SU-DHL-6 (cell line): ENCODE measurements around the gene PDGFC.

Experiments
- H2AFZ ChIP-seq: fragments of 200-600 bp; sonication (generic); 2 replicates; pipeline ENCODE4 v1.6.1; 2014; ENCODE audit warnings: low read depth, mild to moderate bottlenecking, moderate library complexity, mixed read lengths, antibody characterized with exemption, low read length; ENCODE audit not compliant: severe bottlenecking
- H3F3A ChIP-seq: fragments of 200-600 bp; shearing (Covaris generic); 2 replicates; pipeline ENCODE4 v1.6.0; 2016; ENCODE audit warnings: antibody characterized with exemption, mild to moderate bottlenecking; ENCODE audit not compliant: insufficient read depth
- H3K27ac ChIP-seq: fragments of 200-600 bp; sonication (generic); 2 replicates; pipeline ENCODE4 v1.5.1; 2016; ENCODE audit warnings: low read depth, mild to moderate bottlenecking, low read length, moderate library complexity, mixed read lengths
- H3K27me3 ChIP-seq: fragments of 200-600 bp; sonication (generic), shearing (Covaris generic); 2 replicates; pipeline ENCODE4 v1.6.0; 2014; ENCODE audit warnings: mild to moderate bottlenecking, low read length
- H3K36me3 ChIP-seq: fragments of 200-600 bp; sonication (generic); 2 replicates; pipeline ENCODE4 v1.6.1; 2014; ENCODE audit warnings: mild to moderate bottlenecking, low read length, mixed read lengths
- H3K4me2 ChIP-seq: fragments of 300-600, 200-600 bp; shearing (Covaris generic), sonication (generic); 2 replicates; pipeline ENCODE4 v1.6.0; 2014; ENCODE audit warnings: low read length, low read depth, mild to moderate bottlenecking; ENCODE audit not compliant: poor library complexity, severe bottlenecking
- H3K4me3 ChIP-seq: fragments of 200-600 bp; sonication (generic); 2 replicates; pipeline ENCODE4 v1.5.1; 2014; ENCODE audit warnings: antibody characterized with exemption, low read length, mild to moderate bottlenecking, mixed read lengths; ENCODE audit not compliant: insufficient read depth, poor library complexity, severe bottlenecking
- H3K79me2 ChIP-seq: fragments of 200-600 bp; sonication (generic); 2 replicates; pipeline ENCODE4 v1.6.1; 2014; ENCODE audit warnings: mild to moderate bottlenecking, low read length, moderate library complexity; ENCODE audit not compliant: insufficient read depth
- H3K9ac ChIP-seq: fragments of 200-600 bp; sonication (generic); 2 replicates; pipeline ENCODE4 v1.7.0; 2014; ENCODE audit warnings: mild to moderate bottlenecking, low read length
- H3K9me2 ChIP-seq: fragments of 200-600 bp; sonication (generic); replicated peaks from 2 replicates; pipeline ENCODE4 v1.6.1; 2014; ENCODE audit warnings: low read length; ENCODE audit not compliant: insufficient read depth
- H3K9me3 ChIP-seq: fragments of 200-600 bp; sonication (generic); 2 replicates; pipeline ENCODE4 v1.6.1; 2014; ENCODE audit warnings: low read length, mixed read lengths; ENCODE audit not compliant: insufficient read depth
- H4K20me1 ChIP-seq: fragments of 200-600 bp; sonication (generic); 2 replicates; pipeline ENCODE4 v1.6.1; 2014; ENCODE audit warnings: low read depth, mild to moderate bottlenecking, antibody characterized with exemption, low read length, moderate library complexity, mixed read lengths
- EZH2phosphoT487 ChIP-seq: fragments of 200-600 bp; sonication (generic), shearing (Covaris generic); conservative IDR thresholded peaks from 2 replicates; pipeline ENCODE4 v1.6.1; 2018; ENCODE audit warnings: mild to moderate bottlenecking, antibody characterized with exemption, low read length, moderate library complexity, mixed read lengths
- TF ChIP-seq, protein P1 (sequence below): fragments of 200-600 bp; sonication (generic); IDR thresholded peaks from one replicate; pipeline ENCODE4 v1.5.1; 2017; ENCODE audit warnings: antibody characterized with exemption, mild to moderate bottlenecking, low read length, moderate library complexity; ENCODE audit not compliant: insufficient read depth, poor library complexity, severe bottlenecking

Gene PDGFC

GRCh38 chr4:156723951-156724668 lies 247.5 kb downstream of the PDGFC start:
- H3K9me3 ChIP-seq: no peaks in the 10 kb centered on the region
- no peak overlapping the region for H3K4me2 ChIP-seq

DNA sequence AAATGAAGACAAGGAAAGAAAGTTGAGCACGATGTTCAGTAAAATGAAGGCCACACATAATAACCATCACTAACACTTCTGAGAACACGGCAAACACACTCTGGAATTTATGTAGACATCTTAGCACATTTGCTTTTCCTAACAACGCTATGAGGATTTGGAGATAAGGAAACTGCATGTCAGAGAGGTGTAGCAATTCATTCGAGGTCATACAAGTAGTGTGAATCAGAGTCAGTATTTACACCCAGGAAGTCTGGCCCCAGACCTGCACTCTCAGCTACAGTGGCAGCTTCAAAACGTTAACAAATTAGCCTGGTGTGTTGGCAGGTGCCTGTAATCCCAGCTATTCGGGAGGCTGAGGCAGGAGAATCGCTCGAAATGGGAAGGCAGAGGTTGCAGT lies 253.4 kb downstream of the PDGFC start:
- H4K20me1 ChIP-seq: no peaks in the 10 kb centered on the region
- no peaks in the 10 kb centered on the region for H3F3A ChIP-seq
- TF ChIP-seq, protein P1, sequence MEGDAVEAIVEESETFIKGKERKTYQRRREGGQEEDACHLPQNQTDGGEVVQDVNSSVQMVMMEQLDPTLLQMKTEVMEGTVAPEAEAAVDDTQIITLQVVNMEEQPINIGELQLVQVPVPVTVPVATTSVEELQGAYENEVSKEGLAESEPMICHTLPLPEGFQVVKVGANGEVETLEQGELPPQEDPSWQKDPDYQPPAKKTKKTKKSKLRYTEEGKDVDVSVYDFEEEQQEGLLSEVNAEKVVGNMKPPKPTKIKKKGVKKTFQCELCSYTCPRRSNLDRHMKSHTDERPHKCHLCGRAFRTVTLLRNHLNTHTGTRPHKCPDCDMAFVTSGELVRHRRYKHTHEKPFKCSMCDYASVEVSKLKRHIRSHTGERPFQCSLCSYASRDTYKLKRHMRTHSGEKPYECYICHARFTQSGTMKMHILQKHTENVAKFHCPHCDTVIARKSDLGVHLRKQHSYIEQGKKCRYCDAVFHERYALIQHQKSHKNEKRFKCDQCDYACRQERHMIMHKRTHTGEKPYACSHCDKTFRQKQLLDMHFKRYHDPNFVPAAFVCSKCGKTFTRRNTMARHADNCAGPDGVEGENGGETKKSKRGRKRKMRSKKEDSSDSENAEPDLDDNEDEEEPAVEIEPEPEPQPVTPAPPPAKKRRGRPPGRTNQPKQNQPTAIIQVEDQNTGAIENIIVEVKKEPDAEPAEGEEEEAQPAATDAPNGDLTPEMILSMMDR: no peak
- no peak for TF ChIP-seq EZH2phosphoT487
- no peak overlapping the region for H3K4me3 ChIP-seq
- H3K4me2 ChIP-seq: no peak overlapping the region
- no peaks in the 10 kb centered on the region for H3K79me2 ChIP-seq
- no peaks in the 10 kb centered on the region for H3K36me3 ChIP-seq
- no peaks in the 10 kb centered on the region for H3K27me3 ChIP-seq
- no peaks in the 10 kb centered on the region for H3K9me2 ChIP-seq
- H2AFZ ChIP-seq: no peak overlapping the region
- no peak overlapping the region for H3K27ac ChIP-seq
- no peaks in the 10 kb centered on the region for H3K9me3 ChIP-seq
- no peak overlapping the region for H3K9ac ChIP-seq

More at GRCh38 chr4:156723951-156724668, 247.5 kb downstream of the PDGFC start:
- no peak overlapping the region for H3K27ac ChIP-seq
- TF ChIP-seq, protein P1: no peak
- H3K36me3 ChIP-seq: no peaks in the 10 kb centered on the region
- no peak overlapping the region for H3K4me3 ChIP-seq
- H3K9ac ChIP-seq: no peak overlapping the region
- no peaks in the 10 kb centered on the region for H4K20me1 ChIP-seq
- H3K9me2 ChIP-seq: 0 out of 2 replicates have a peak, but pooled peaks cover 3% of the 10 kb centered on the region
- H3K27me3 ChIP-seq: no peaks in the 10 kb centered on the region
- H3K79me2 ChIP-seq: no peaks in the 10 kb centered on the region
- H3F3A ChIP-seq: no peaks in the 10 kb centered on the region
- no peak overlapping the region for H2AFZ ChIP-seq

GRCh38 chr4:156711193-156711590 lies 260.4 kb downstream of the PDGFC start:
- TF ChIP-seq, protein P1: no peak
- no peak for TF ChIP-seq EZH2phosphoT487
- H2AFZ ChIP-seq: no peak overlapping the region
- H4K20me1 ChIP-seq: no peaks in the 10 kb centered on the region
- no peak overlapping the region for H3K9ac ChIP-seq
- H3K9me3 ChIP-seq: no peaks in the 10 kb centered on the region
- H3K4me3 ChIP-seq: no peak overlapping the region
- no peaks in the 10 kb centered on the region for H3K27me3 ChIP-seq
- H3F3A ChIP-seq: no peaks in the 10 kb centered on the region
- peaks cover 6% of the 10 kb centered on the region; the same call in 1 of the 2 replicates for H3K9me2 ChIP-seq
- no peak overlapping the region for H3K4me2 ChIP-seq
- no peak overlapping the region for H3K27ac ChIP-seq
- H3K79me2 ChIP-seq: no peaks in the 10 kb centered on the region
- H3K36me3 ChIP-seq: no peaks in the 10 kb centered on the region
